ENCODE measurements around the gene TBKBP1. TPM values are rescaled to one million over a fixed set of nuclear protein-coding genes. Genes with fewer than 3 reads are reported as not detected.

The TBKBP1 gene
- total RNA-seq, 2 experiments from 2014 or later, result 11.3 to 13.0 TPM

- peak overlapping the region; percentile 90 for H3K27ac Mint-ChIP-seq
- CTCF ChIA-PET, result interaction anchor here (0.8 to 1.2 kb wide), 5 partner anchors 27 to 139 kb away, joined by 3 to 5 read pairs (median 4); partner anchors contain the start of genes LRRC46, MRPL10 and TBX21
- intact Hi-C loops (cut with micrococcal nuclease), result no loop called here
Measured at GRCh38 chr17:47692137-47692894, 1.6 kb upstream of the TBKBP1 start.

DNA sequence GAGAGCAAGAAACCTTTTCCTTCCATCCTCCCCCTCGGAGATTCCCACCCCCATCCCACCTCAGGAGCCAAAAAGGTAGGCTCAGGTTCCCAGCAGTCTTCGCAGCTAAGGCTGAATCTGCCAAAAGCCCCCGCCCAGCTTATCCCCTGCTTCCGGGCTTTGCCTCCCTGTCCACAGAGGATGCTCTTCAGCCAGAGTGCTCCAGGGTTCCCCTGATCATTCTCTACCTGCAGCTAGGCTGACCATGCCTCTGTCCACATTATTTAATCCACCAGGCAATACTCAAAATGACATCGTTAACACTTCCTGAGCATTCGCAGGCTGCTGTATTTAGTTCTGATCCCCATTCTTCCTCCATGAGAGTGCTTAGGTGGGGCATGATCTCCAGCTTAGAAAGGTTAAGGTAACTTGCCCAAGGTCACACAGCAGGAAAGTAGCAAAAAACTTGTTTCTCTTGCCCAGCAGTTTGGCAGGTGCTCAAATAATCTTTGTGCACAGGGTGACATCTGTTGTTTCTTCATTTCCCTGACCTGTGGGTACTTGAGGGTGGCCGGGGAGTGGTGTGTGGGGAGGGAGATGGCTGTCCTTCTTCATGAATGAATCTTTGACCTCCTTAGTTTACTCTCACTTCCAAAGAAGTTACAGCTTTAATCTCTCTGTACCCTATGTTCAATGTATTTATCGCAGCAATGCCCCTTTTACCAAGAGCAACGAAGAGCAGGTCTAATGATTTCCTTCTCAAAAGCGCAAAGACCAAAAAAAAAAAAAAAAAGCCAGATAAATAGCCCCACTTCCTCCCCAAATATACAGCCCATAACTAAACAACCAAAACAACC is 848 bp upstream of the TBKBP1 start:
- peaks cover 45% of the 10 kb centered on the region for H3K4me1 Mint-ChIP-seq (ENCODE audit: low read depth)
- H3K27ac Mint-ChIP-seq, result peak overlapping the region; percentile 90
- intact Hi-C loops (cut with micrococcal nuclease), result no loop called here
- peaks cover 1% of the 10 kb centered on the region for H3K36me3 Mint-ChIP-seq
- peak overlapping the region; percentile 83 for H3K4me3 Mint-ChIP-seq
- CTCF ChIA-PET, result interaction anchor here (0.7 to 1.2 kb wide), 7 partner anchors 28 to 600 kb away, joined by 3 to 5 read pairs (median 4); partner anchors contain the start of genes LRRC46, MRPL10 and TBX21
- peak; percentile 12 for DNase-seq
- no peaks in the 10 kb centered on the region for H3K27me3 Mint-ChIP-seq
- H3K9me3 Mint-ChIP-seq, result no peaks in the 10 kb centered on the region
- POLR2A ChIA-PET, result interaction anchor here (0.6 to 1.7 kb wide), 7 partner anchors 11 to 117 kb away, joined by 3 to 9 read pairs (median 4); partner anchors contain the start of gene TBX21

More at GRCh38 chr17:47692137-47692894, 1.6 kb upstream of the TBKBP1 start:
- Mint-ChIP-seq H3K36me3 (peaks cover 1% of the 10 kb centered on the region), H3K4me3 (peak overlapping the region; percentile 83), H3K9me3 (no peaks in the 10 kb centered on the region), H3K4me1 (ENCODE audit: low read depth) (peaks cover 44% of the 10 kb centered on the region), H3K27me3 (no peaks in the 10 kb centered on the region)
- POLR2A ChIA-PET, result interaction anchor here (0.6 to 1.3 kb wide), 3 partner anchors 13 to 42 kb away, joined by 3 to 6 read pairs (median 3); no protein-coding TSS in a partner anchor
- DNase-seq, result no peak

GRCh38 chr17:47694581-47695428 is 844 bp downstream of the TBKBP1 start:
- POLR2A ChIA-PET, result interaction anchor here (1.0 to 1.8 kb wide), 5 partner anchors 9 to 115 kb away, joined by 4 to 9 read pairs (median 4); partner anchors contain the start of gene TBX21
- intact Hi-C loops (cut with micrococcal nuclease), result loop anchor here (1.0 to 5.0 kb wide), 4 partner anchors 26 to 107 kb away; partner anchors contain the start of gene KPNB1

DNA sequence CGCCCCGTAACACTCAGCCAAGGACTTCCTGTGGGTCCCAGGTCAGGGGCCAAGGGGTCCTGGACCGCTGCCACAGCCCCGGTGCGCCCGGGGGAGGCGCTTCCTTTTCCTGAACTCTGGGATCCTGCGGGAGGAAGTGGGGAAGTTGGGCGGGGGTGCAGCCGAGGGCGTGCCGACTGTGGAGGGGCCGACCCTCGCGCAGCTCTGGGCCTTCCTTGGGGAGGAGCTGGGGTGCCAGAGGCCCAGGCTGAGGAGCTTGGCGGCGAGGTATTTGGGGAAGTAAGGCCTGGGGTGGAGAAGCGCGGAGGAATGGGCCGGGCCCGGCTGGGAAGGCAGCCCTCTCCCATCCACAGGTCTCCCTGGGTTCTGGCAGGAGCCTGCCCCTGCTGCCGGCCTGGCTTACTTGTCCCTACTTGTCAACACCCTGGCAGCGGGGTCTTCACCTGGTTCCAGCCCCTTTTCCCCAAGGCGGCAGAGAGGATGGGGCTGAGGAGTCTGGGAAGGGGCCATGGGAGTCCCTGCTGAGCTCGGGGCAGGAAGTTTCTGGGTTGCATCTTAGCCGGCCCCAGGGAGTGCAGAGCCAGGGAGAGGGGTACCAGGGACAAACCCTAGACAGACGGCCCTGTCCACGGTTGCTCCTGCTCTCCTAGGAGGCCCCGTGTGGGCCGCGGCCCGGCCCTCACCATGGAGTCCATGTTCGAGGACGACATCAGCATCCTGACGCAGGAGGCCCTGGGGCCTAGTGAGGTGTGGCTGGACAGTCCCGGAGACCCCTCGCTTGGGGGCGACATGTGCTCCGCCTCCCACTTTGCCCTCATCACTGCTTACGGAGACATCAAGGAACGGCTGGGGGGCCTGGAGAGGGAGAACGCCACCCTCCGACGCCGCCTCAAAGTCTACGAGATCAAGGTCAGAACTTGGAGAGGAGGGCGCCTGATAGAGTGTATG is 1.7 kb downstream of the TBKBP1 start:
- DNase-seq, result no peak
- intact Hi-C loops (cut with micrococcal nuclease), result loop anchor here (2.0 to 5.0 kb wide), 3 partner anchors 33 to 107 kb away; partner anchors contain the start of gene KPNB1
- POLR2A ChIA-PET, result interaction anchor here (1.0 to 1.8 kb wide), 6 partner anchors 8 to 40 kb away, joined by 3 to 9 read pairs (median 5); partner anchors contain the start of gene TBX21
- Mint-ChIP-seq H3K9me3 (no peaks in the 10 kb centered on the region), H3K36me3 (peaks cover 7% of the 10 kb centered on the region), H3K27ac (peak overlapping the region; percentile 77), H3K4me1 (ENCODE audit: low read depth) (peaks cover 54% of the 10 kb centered on the region), H3K27me3 (no peaks in the 10 kb centered on the region), H3K4me3 (peak overlapping the region; percentile 70)
- CTCF ChIA-PET, result interaction anchor here (1.7 to 6.8 kb wide), 4 partner anchors 11 to 40 kb away, joined by 6 to 175 read pairs (median 15); partner anchors contain the start of gene TBX21

More at GRCh38 chr17:47694581-47695428, 844 bp downstream of the TBKBP1 start:
- CTCF ChIA-PET, result interaction anchor here (0.8 to 1.7 kb wide), 4 partner anchors 23 to 95 kb away, joined by 3 to 6 read pairs (median 3); partner anchors contain the start of gene TBX21
- Mint-ChIP-seq H3K9me3 (no peaks in the 10 kb centered on the region), H3K36me3 (peaks cover 7% of the 10 kb centered on the region), H3K27me3 (no peaks in the 10 kb centered on the region), H3K4me1 (ENCODE audit: low read depth) (peaks cover 57% of the 10 kb centered on the region), H3K4me3 (peak overlapping the region; percentile 70), H3K27ac (peak overlapping the region; percentile 77)
- peak; percentile 68 for DNase-seq

- CTCF ChIA-PET, result interaction anchor here (0.9 to 6.8 kb wide), 17 partner anchors 9 to 105 kb away, joined by 3 to 175 read pairs (median 7); partner anchors contain the start of gene TBX21
- Mint-ChIP-seq H3K27ac (peak overlapping the region; percentile 18), H3K4me3 (peak overlapping the region; percentile 25), H3K9me3 (no peaks in the 10 kb centered on the region), H3K27me3 (no peaks in the 10 kb centered on the region), H3K4me1 (ENCODE audit: low read depth) (peaks cover 58% of the 10 kb centered on the region), H3K36me3 (peaks cover 7% of the 10 kb centered on the region)
- peak; percentile 11 for DNase-seq
- POLR2A ChIA-PET, result interaction anchor here (0.7 to 1.8 kb wide), 5 partner anchors 9 to 43 kb away, joined by 3 to 7 read pairs (median 3); partner anchors contain the start of gene TBX21
- intact Hi-C loops (cut with micrococcal nuclease), result loop anchor here (5.0 kb wide), 2 partner anchors 35 to 105 kb away; no protein-coding TSS in a partner anchor
Measured at GRCh38 chr17:47696717-47697642, 3.0 kb downstream of the TBKBP1 start.

GRCh38 chr17:47697906-47698711 is 4.1 kb downstream of the TBKBP1 start:
- no peaks in the 10 kb centered on the region for H3K9me3 Mint-ChIP-seq
- DNase-seq, result peak; percentile 6
- H3K27ac Mint-ChIP-seq, result peak overlapping the region; percentile 50
- intact Hi-C loops (cut with micrococcal nuclease), result loop anchor here (5.0 kb wide), 2 partner anchors 36 to 104 kb away; no protein-coding TSS in a partner anchor
- POLR2A ChIA-PET, result interaction anchor here (1.1 to 11.0 kb wide), 3 partner anchors 8 to 44 kb away, joined by 3 to 111 read pairs (median 6); no protein-coding TSS in a partner anchor
- H3K4me1 Mint-ChIP-seq (ENCODE audit: low read depth), result peaks cover 56% of the 10 kb centered on the region
- H3K27me3 Mint-ChIP-seq, result no peaks in the 10 kb centered on the region
- H3K36me3 Mint-ChIP-seq, result peaks cover 7% of the 10 kb centered on the region
- no peak overlapping the region for H3K4me3 Mint-ChIP-seq
- CTCF ChIA-PET, result interaction anchor here (0.6 to 6.8 kb wide), 21 partner anchors 9 to 104 kb away, joined by 3 to 175 read pairs (median 7); partner anchors contain the start of gene TBX21

- CTCF ChIA-PET, result interaction anchor here (0.7 to 6.8 kb wide), 27 partner anchors 8 to 132 kb away, joined by 3 to 175 read pairs (median 7); partner anchors contain the start of genes KPNB1, LRRC46, MRPL10 and TBX21
- no peaks in the 10 kb centered on the region for H3K27me3 Mint-ChIP-seq
- peak overlapping the region; percentile 65 for H3K27ac Mint-ChIP-seq
- H3K4me3 Mint-ChIP-seq, result no peak overlapping the region
- peak; percentile 92 for DNase-seq
- intact Hi-C loops (cut with micrococcal nuclease), result loop anchor here (1.0 to 5.0 kb wide), 3 partner anchors 34 to 103 kb away; partner anchors contain the start of gene TBX21
- POLR2A ChIA-PET, result interaction anchor here (0.5 to 11.0 kb wide), 8 partner anchors 18 to 47 kb away, joined by 3 to 111 read pairs (median 4); partner anchors contain the start of gene TBX21
- H3K4me1 Mint-ChIP-seq (ENCODE audit: low read depth), result peaks cover 60% of the 10 kb centered on the region
- no peaks in the 10 kb centered on the region for H3K9me3 Mint-ChIP-seq
- H3K36me3 Mint-ChIP-seq, result peaks cover 14% of the 10 kb centered on the region
Measured at GRCh38 chr17:47698749-47699535, 5.0 kb downstream of the TBKBP1 start.

DNA sequence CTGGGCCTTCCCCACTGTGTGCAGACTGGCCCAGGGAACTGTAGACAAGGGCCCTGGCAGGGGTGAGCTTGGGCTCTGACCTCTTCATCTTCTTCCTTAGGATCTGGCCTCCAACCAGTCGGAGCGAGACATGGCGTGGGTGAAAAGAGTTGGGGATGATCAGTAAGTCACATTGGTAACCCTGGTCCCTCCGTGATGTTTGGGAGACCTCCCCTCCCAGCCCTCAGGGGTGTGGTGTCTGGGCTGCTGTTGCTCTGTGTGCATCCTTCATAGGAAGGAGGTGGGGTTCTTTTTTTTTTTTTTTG is 5.5 kb downstream of the TBKBP1 start:
- CTCF ChIA-PET, result interaction anchor here (0.7 to 6.8 kb wide), 25 partner anchors 8 to 132 kb away, joined by 3 to 175 read pairs (median 7); partner anchors contain the start of genes KPNB1, LRRC46, MRPL10 and TBX21
- H3K36me3 Mint-ChIP-seq, result peaks cover 17% of the 10 kb centered on the region
- POLR2A ChIA-PET, result interaction anchor here (0.8 to 11.0 kb wide), 7 partner anchors 18 to 46 kb away, joined by 3 to 111 read pairs (median 5); partner anchors contain the start of gene TBX21
- intact Hi-C loops (cut with micrococcal nuclease), result loop anchor here (1.0 to 5.0 kb wide), 3 partner anchors 34 to 103 kb away; partner anchors contain the start of gene TBX21
- H3K4me3 Mint-ChIP-seq, result no peak overlapping the region
- H3K27me3 Mint-ChIP-seq, result no peaks in the 10 kb centered on the region
- H3K9me3 Mint-ChIP-seq, result no peaks in the 10 kb centered on the region
- DNase-seq, result no peak
- peak overlapping the region; percentile 65 for H3K27ac Mint-ChIP-seq
- H3K4me1 Mint-ChIP-seq (ENCODE audit: low read depth), result peaks cover 65% of the 10 kb centered on the region
